ENCODE measurements around the gene LHX4.

DNA sequence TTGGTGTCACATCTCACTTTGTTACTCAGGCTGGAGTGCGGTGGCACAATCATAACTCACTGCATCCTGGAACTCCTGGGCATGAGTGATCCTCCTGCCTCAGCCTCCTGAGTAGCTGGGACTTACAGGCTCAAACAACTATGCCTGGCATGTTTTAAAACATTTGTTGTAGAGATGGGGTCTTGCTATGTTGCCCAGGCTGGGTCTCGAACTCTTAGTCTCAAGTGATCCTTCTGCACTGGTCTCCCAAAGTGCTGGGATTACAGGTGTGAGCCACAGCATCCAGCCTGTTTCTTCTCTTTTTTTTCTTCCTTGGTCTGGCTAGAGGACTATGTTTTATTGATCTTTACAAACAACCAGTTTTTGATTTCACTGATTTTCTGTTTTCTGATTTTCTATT lies 64.6 kb downstream of the LHX4 start:
- TF ChIP-seq CTCF (IDR thresholded peaks at IDR 0.05; ENCODE audit: low read depth, low read length, poor library complexity, severe bottlenecking) (no peak), EZH2phosphoT487 (IDR thresholded peaks at IDR 0.05; ENCODE audit: borderline replicate concordance, low read length) (no peak)

All from DOHH2 (cell line).